Amygdala (tissue), 56 donors: Measurements from ENCODE around the gene NTSR1.

Experiments
- DNase-seq, 56 donors: peaks; one replicate each; lab custom pipeline; 2025; lab: John Stamatoyannopoulos, UW

The NTSR1 gene

DNA sequence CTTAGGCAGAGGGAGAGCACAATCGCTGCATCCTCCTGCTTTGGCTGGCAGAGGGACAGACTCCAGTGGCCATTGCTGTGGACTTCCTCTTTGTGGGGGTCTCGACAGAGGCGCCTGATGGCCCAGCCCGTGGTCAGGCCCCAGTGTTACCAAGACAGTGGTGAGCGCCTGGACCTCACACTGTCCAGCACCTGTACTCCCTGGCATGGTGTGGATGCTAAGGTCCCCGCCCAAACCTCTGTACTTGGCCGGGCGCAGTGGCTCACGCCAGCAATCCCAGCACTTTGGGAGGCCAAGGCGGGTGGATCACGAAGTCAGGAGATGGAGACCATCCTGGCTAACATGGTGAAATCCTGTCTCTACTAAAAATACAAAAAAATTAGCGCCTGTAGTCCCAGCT, 2.3 kb upstream of the NTSR1 start:
- DNase-seq, result no peak

DNA sequence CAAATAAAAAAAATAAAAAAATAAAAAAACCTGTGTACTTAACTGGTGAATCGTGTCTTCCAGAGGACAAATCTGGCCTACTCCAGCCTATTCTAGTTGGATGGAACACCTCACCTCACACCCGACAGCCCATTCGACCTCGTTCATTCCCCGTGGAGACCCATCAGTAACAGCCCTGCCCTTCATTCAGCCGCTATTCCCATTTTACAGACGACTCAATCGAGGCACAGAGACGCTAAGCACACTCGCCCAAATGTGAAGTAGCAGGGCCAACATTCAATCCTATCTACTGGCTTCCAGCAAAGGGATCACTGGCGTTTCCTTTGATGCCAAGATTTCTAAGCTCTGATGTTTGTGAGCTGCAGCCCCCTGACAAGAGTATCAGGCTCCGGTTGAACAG, 1.8 kb upstream of the NTSR1 start:
- DNase-seq, result no peak

DNA sequence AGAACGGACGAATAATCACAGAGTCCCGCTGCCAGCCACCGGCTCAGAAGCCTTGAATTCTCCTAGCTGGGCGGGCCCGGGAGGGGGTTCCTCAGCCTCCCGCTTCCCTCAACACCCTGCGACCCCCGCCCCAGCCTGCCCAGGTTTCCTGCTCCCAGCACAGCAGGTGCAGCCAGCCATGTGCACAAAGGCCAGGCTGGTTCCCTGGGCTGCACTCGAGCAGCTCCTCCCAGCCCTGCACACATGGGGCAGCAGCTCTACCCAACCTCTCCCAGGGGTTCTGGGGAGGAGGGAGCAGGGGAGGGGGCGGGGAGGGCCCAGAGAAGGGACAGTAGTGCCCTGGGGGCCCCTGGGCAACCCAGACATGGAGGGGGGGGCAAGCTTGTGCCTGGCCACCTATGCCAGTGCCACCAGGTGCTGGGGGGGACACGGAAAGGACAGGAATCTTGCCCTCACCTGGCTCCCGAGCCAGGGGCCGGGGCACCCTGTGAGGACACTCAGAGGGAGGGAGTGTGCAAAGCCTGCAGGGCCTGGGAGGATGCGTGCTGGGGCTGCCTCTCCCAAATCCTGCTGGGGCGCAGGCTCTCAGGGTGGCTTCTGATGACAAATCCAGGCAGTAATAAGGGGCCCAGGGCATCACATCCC, 1.2 kb upstream of the NTSR1 start:
- no peak for DNase-seq

DNA sequence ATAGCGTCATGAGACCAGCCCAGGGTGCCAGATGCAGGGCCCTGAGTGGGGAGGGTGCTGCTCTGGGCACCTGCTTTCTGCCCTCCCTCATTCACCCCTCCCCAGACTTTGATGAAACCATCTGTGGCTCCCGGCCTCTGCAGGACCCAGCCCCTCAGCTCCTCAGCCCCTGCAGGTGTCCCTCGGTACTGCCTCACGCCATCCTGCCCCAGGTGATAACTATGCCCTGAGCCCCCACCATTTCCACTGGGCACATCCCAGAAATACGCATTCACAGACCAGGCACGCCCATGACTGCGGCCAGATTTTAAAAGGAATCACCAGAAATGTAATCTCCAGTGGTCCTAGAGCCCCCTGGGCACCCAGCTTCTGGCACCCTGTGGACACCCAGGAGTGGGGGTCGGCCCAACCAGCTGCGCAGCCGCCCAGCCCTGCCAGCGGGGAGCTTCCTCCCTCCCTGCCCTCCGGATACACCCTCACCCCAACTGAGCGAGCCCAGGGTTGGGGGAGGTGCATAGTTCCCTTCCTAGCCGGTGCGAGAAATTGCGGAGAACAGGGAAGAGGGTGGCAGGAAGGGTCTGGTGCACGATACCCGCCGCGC, 615 bp upstream of the NTSR1 start:
- DNase-seq, result no peak

DNA sequence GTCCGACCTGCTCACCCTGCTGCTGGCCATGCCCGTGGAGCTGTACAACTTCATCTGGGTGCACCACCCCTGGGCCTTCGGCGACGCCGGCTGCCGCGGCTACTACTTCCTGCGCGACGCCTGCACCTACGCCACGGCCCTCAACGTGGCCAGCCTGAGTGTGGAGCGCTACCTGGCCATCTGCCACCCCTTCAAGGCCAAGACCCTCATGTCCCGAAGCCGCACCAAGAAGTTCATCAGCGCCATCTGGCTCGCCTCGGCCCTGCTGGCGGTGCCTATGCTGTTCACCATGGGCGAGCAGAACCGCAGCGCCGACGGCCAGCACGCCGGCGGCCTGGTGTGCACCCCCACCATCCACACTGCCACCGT, 885 bp downstream of the NTSR1 start:
- no peak for DNase-seq

DNA sequence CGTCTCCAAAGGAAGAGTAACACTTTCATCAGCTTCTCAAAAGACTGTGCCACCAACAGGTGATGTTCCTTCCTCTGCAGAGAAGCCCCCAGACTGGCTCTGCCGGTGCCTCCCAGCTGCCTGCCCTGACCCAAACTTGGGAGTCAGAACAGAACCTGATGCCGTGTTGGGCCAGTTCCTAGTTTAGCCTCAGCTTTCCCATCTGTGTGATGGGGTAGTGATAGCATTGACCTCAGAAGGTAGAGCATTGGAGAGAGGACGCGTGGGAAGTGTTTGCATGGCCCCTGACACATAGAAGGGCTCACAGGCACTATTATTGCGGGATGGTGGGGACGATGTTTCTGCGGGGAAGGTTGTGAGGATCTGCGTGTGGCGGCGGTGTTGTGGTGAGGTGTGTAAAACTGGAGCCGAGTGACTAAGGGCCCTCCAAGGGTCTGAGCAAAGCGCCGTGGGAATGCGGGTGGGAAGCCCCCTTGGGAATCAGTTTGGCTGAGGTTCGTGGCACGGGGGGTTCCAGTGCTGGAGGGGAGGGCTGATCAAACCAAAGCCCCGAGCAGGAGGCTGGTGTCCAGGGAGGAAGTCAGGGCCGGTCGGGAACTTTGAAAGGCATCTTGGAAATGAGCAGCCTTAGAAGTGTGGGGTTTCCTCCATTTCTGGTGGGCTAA, 1.7 kb downstream of the NTSR1 start:
- DNase-seq, result no peak

DNA sequence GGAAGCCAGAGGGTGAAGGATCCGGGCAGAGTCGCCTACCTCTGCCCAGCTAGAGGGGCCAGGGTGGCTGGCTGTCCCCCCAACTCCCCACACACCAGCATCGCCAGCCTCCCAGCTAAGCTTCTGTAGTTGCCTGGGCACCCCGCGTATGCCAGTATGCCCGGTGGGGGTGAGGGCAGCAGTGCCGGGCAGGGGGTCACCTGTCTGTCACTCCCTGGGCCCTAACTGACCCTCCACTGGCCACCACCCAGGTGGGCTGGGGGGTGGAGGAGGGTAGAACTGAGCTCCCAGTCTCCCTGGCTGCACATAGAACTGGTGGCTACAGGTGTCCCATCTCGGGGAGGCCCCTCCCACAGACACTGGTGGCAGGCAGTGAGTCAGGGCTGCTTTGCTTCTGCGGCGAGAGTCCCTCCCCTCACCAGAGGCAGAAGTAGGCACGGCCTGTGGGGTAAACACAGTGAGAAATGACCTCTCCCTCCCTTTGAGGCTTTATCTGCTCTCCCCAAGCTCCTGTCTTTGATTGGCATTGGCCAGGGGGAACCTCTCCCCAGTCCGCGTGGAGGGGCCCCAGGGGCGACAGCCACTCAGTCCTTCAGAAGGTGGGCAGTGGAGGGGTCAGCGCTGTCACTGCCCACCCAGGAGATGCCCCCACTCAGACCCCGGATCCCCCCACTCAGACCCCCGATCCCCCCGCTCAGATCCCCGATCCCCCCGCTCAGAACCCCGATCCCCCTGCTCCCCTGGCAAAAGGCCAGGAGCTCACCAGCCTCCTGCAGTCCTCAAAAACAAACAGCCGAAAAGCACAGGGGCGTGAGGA, 2.5 kb downstream of the NTSR1 start:
- DNase-seq, result no peak

DNA sequence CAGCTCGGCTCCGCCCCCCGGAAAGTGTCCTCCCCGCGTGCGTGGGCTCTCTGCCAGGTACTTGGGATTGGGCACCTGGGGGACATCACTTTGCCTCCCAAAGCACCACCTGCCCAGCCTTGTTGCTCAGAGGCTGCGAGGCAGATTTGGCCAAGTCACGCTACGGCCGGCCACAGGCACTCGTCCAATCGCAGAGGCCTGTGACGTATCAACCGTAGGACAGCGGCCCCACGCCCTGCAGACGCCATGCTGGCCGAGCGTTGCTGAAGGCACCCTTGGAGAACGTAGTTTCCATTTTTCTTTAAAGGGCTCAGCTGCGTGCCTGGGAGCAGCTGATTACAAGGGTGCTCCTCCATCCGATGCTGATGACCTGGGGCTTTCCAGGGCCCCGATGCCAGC, 3.1 kb downstream of the NTSR1 start:
- peak in 1 of 56 donors; percentile 41 for DNase-seq

DNA sequence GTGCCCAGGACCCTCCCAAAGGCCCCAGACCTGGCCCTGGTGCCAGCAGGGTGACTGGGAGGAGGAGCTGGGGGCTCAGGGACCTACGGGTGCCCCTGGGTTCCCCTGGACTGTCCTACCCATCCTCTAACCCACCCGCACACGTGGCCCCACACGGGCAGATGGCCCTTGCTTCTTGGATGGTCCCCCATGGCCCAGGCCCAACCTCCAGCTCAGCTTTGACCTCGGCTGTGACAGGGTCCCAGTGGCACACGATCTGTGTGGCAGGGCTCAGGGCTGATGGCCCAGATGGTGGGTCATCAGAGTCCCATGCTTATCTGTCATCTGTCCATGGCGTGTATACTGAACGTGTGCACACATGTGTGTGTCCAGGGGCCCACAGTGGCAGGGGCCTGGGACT, 4.0 kb downstream of the NTSR1 start:
- DNase-seq, result no peak

DNA sequence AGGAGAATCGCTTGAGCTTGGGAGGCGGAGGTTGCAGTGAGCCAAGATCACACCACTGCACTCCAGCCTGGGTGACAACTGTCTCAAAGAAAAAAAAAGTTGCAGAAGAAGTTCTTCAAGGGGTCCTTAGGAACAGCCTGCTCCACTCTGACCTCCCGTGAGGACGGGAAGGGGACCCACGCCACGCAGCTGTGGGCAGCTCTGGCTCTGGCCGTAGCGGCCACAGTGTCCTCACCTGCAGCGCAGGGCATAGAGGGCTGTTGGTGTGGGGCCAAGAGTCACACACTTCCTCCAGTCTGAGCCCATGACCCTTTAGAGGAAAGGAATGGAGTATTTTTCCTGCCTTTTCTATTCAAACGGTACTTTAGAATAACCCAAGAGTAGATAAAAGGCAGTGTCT, 5.4 kb downstream of the NTSR1 start:
- DNase-seq, result no peak

DNA sequence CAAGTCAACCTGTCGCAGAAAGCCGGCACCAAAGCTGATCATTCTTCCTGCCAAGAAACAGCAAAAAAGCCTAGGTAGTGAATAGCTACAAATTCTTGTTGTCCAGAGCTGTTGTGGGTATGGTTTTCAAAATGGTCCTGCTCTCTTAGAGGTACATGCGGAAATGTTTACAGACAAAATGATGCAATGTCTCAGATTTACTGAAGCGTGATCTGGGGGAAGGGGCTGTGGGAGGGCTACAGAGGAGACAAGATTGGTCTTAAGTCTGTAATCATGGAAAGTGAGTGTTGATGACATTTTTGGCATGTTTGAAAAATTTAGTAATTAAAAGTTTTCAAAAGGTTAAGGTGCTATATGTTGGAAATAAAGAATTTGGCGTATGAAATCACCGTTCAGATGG, 6.2 kb downstream of the NTSR1 start:
- DNase-seq, result no peak

DNA sequence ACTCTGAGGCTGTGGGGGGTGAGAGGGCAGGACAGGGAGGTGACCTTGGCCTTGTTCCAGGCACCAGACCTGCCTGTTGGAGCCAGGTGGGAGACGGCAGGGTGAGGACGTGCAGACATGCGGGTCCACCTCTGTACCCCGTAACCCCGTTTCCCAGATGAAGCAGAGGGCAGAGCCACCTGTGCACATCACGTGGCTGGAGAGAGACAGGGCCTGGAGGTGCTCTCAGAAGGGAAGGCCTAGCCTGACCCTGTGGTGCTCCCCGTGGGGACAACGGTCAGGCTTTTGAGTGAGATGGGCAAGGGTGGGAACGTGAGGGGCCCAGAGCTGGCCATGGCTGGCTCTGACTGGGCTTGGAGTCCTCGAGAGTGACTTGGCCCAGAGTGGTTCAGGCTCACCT, 6.6 kb downstream of the NTSR1 start:
- no peak for DNase-seq

DNA sequence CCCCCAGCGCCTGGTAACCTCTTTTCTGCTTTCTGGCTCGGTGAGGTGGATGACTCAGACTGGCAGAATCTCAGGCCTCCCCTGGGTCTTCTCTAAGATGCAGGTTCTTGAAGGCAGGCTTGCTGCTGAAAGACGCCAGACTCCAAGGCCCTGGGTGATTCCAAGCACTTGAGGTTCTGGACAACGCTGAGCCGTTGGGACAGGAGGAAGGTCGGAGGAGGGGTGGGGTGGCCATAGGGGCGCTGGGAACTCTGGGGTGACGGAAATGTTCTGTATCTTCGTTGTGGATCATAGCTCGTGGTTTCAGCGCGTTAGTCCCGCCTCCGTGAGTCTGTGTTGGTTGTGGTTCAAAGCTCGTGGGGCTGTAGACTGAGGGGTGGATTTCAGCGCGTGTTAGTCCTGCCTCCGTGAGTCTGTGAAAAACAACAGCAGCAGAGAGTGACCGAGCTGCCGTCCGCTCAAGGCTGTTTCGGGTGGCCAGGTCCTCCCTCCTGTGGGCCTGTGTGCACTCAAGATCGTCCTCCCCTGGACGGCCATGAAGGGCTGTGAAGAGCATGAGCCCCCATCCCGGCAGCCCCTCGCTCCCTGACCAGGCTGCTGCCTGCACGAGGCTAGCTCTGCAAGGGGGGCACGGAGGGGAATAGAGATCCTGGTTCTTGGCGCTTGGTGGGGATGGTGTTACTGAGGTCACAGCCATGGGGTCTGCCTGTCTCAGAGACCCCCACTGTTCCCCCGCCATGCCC, 7.7 kb downstream of the NTSR1 start:
- DNase-seq, result no peak

DNA sequence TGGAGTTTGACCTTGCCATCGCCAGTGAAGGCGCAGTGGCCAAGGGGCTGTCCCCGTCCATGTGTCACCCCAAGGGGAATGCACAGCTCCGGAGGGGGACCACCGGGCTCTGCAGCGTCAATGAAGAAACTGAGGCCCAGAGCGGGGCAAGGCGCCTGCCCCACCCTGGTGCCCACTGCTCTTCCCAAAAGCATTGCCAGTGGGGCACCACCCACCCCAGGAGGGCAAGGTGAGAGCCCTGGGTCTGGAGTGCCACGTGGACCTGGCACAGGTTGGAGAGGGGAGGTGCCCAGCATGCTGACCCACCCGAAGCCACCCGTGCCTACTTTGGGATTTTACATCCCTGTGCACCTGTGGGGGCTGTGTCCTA, 8.3 kb downstream of the NTSR1 start:
- no peak for DNase-seq

DNA sequence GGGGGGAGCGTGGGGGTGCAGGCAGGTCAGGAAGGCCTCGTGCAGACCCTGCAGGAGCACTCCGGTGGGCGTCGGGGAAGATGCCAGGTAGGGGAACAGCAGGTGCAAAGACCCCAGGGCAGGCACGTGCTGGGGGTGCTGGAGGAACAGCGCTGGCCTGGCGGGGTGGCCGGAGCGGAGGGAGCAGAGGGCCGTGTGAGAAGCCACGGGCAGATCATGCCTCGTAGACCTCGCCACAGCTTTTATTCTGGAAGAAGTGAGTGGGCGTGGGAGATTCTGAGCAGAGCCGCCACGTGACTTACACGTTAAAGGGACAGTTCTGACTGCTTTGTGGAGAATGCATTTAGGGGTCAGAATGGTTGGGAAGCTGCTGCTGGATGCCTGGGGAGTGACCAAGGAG, 9.3 kb downstream of the NTSR1 start:
- DNase-seq, result no peak

DNA sequence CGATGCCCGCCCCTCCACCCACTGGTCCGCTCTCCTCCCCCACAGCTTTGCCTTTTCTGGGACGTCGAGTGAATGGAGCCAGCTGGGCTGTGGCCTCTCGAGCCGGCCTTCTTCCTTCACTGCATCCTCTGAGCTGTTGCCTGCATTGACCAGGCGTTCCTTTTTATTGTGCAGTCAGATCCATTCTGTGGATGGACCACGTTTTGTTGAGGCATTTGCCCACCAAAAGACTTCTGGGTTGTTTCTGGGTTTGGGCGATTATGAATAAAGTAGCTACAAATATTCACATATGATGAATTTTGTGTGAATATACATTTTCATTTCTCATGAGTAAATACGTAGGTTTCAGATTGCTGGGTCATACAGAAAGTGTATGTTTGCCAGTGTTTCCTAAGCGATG, 9.9 kb downstream of the NTSR1 start:
- DNase-seq, result no peak

DNA sequence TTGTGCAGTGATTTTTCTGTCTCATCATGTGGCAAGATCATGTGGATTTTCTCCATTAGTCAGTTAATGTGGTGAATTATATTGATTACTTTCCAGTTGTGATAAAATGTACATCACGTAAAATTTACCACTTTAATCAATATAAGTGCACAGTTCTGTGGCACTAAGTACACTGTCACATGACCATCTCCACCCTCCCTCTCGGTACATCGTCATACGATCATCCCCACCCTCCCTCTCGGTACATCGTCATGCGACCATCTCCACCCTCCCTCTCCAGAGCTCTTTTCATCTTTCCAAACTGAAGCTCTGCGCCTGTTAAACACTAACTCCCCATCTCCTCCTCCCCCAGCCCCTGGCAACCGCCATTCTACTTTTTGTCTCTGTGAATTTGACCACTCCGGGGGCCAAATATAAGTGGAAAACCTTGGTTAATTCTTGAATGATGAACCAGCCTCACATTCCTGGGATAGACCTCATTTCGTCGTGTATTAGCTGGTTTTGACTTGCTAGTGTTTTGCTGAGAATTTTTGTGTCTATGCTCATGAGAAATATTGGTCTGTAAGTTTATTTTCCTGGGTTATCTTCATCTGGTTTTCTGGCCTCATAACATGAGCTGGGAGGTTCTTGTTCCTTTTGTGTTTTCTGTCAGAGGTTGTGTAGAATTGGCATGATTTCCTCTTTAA, 10.8 kb downstream of the NTSR1 start:
- DNase-seq, result no peak

DNA sequence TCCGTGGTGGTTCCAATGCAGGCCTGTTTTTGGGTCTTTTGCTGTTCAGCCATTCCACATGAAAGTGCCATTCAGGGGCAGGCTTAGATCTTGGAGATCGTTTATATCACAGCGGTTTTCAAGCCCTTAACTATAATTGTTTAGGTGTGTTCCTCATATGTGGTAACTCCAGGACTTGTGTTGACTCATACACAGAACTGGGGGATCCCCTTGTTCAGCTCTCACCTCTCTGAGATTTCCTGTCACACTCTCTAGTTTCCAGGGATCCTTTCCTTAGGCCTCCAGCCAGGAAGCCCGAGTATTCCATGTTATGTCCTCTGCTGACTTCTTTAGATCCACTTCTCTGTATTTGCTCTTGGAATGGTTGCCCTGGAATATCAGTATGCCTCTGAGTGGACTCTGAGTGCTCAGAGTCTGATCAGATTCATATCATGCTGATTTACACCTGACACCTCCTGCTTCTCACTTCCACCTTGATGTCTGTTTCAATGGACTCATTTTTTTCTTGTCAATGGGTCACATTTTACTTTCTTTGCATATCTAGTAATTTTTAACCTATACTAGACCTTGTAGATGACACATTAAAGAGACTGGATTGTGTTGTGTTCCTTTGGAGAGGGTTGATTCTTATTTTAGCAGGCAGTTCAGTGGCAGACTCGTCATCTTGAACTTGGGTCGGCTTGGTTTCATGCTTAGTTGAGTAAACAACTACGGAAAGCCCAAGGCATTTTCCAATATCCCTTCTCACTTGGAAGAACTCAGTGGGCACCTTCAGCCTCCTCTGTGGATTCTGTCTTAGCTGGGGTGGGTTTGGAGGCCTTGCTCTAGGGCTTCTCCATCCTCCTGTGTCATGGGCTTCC, 13.1 kb downstream of the NTSR1 start:
- DNase-seq, result no peak

DNA sequence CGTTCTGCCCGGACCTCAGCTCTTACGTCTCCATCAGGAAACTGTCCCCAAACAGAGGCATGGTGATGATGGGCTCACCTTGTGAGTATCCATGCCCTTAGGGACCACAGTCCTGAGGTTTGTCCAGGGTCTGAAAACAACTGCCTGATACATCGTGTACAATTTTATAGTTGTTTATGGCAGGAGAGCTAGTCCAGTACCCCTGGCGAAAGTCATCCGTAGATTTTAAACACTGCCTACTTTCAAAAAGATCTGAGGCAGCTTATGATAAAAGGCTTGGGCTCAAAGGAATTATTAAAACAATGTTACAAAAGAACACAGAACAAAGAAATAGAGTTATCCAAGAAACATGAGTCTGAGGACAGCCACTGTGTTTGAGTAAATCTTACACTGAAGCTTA, 14.0 kb downstream of the NTSR1 start:
- no peak for DNase-seq
